Fibroblast of pulmonary artery (primary cell): Measurements from ENCODE around the gene CDK2AP2.

ENCODE experiments used
- DNase-seq: peaks from one replicate; pipeline ENCODE4 v3.0.0-alpha.2; 2010; ENCODE audit warnings: low read depth
- H3K4me3 ChIP-seq: replicated peaks from 2 replicates; pipeline ENCODE4 v1.5.1; 2011; ENCODE audit warnings: low read depth, mild to moderate bottlenecking, control low read depth, low read length, moderate library complexity
- TF ChIP-seq, protein P1 (sequence below): IDR thresholded peaks from 2 replicates; pipeline ENCODE4 v1.5.1; 2011; ENCODE audit warnings: mild to moderate bottlenecking, control low read depth, low read length, inconsistent platforms; ENCODE audit errors: missing control alignments

The CDK2AP2 gene

DNA sequence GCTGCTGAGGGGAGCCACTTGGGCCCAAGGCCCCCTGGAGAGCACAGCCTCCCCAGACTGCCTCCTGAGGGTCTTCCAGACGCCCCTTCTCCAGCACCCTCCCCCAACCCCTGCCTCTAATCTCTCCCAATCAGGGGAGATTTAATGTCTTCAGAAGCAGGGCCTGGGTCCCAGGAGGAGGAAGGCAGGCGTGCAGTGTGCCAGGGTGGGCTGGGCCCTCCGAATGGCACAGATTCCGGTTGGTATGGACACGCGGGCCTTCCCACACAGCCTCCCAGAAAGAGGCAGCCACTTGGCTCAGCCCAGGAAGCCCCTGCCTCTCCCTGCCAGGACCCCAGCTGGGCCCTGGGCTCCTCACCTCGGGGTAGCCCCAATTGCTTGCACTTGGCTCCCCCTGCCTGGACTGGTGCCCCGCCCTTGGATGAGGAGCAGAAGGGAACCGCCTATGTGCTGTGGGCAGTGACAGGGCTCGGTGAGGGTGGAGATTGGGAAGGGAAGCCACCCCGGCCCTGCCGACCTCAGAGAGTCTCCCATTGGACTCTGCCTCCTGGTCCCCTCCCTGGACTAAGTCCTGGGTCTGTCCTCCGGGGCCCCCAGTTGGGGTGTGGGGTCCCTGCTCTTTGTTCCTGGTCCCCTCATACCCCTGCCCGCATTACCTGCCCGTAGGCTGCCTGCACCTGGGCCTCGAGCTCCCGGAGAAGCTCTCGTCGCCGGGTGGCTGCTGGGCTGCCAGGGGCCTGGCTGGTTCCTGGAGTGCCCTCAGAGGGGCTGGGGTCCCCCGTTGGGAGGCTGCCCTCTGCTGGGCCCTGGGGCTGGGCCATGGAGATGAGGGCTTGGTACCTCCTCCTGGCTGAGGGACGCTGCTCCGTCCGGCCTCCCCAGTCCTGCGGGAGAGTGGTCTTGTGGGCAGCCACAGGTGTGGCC lies 15.9 kb upstream of the CDK2AP2 start:
- no peak for DNase-seq
- TF ChIP-seq, protein P1, sequence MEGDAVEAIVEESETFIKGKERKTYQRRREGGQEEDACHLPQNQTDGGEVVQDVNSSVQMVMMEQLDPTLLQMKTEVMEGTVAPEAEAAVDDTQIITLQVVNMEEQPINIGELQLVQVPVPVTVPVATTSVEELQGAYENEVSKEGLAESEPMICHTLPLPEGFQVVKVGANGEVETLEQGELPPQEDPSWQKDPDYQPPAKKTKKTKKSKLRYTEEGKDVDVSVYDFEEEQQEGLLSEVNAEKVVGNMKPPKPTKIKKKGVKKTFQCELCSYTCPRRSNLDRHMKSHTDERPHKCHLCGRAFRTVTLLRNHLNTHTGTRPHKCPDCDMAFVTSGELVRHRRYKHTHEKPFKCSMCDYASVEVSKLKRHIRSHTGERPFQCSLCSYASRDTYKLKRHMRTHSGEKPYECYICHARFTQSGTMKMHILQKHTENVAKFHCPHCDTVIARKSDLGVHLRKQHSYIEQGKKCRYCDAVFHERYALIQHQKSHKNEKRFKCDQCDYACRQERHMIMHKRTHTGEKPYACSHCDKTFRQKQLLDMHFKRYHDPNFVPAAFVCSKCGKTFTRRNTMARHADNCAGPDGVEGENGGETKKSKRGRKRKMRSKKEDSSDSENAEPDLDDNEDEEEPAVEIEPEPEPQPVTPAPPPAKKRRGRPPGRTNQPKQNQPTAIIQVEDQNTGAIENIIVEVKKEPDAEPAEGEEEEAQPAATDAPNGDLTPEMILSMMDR: no peak
- no peak overlapping the region for H3K4me3 ChIP-seq

DNA sequence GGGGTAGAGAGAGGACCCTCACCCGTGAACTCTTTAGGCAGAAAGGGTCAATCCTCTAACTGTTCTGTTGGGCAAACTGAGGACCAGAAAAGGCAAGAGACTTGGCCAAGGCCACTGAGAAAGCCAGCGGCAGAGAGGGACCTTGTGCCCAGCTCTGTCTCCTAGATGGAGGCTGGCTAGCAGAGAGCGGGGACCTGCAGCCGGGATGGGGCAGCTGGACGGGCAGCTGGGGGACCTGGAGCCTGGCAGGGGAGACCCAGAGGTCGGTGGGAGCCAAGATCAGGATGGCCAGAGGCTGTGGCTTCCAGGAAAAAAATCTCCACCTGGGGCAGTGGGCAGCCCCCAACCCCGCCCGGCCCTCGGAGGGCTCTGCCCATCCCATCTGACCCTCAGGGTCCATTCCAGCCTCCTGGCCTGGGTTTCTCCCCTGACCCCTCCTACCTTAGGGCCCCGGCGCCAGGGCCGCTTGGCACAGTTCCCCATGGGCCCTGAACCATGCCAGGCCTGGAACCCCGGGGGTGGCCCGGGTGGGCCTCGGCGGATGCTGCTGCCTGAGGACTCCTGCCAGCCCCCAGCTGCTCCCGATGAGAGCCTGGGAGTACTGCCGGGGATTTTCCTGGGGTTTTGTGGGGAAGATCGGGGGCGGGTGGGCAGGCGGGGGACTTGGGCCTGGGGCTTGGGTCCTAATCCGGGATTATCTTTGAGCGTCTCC lies 15.0 kb upstream of the CDK2AP2 start, which contains the start of gene CABP2:
Gene CABP2 (minus strand): TSS at position 603 of the 712 bp plus-strand sequence. CDS start 120 bp downstream, at position 483.
- no peak for DNase-seq
- H3K4me3 ChIP-seq: no peak within 1 kb of the TSS
- TF ChIP-seq, protein P1: no peak

DNA sequence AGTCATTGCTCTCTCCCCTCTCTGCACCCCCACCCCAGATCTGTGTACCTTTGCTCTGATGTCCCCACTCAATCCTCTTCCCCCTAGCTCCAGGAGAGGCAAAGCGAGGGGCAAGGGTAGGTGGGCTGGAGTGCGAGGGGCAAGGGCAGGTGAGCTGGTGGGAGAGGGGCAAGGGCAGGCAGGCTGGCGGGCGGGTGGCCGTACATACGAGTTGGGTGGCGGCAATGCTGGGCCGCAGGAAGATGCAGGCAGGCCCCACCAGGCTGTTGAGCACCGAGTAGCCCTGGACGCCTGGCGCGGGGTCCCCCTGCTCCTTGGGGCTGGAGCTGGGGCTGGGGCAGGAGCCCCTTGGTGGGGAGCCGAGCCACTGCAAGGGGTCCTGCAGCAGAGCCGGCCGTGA lies 14.4 kb upstream of the CDK2AP2 start:
- TF ChIP-seq, protein P1: no peak
- no peak for DNase-seq
- H3K4me3 ChIP-seq: no peak overlapping the region

DNA sequence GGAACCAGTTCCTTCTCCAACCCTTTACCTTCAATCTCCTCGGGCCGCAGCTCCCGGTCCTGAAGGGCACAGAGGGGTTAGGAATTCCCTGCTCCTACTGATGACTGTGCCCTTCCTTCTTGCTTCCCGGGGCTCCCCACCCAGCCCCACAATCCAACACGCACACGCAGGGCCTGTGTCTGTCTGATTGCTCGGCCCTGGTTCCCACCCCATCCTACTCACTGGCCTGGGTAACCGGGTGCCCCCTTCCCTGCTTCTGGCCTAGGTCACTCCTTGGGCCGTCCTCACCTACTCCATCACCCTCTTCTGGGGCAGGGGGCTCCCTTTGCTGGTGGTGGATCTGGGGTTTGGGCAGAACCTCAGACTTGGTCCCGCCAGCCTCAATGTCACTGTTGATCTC lies 14.0 kb upstream of the CDK2AP2 start:
- no peak overlapping the region for H3K4me3 ChIP-seq
- DNase-seq: no peak
- TF ChIP-seq, protein P1: no peak

DNA sequence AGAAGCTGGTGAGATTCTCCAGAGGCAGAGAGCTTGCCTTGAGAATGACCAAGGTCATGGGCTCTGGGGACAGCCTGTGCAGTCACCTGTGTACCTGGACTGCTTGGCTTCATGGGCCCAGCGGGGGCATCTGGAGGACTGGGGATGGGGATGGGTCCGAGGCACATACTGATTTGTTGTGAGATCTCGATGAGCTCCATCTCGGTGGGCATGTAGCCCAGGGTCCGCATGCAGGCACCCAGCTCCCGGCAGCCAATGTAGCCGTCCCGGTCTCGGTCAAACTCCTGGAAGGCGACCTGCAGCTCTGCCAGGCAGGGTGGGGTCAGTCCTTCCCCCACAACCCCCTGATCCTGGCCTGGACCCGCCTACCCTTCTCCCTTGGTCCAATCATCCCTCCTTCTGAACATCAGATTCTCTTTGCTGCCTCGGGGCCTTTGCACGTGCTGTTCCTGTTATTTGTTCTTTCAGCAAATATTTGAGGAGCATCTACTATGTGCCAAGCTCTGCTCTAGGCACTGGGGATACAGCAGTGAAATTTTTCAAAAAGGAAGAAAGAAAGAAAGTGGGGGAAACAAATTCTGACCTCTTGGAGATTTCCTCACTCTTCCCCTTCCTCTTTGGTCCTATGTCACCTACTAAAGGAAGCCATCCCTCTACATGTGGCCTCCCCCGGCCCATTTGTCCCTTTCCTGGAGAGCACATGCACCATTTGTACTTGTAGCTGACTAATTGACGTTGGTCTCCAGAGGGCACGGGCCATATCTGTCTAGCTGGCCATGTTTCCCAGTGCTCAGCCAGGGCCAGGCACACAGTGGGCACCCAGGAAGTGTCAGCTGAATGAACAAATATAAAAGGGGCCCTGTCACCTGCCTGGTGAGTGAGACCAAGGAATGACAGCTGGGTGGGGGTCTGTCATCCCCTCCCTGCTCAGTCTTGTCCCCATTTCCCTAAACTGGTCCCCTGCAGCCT lies 13.2 kb upstream of the CDK2AP2 start:
- no peak for DNase-seq
- no peak overlapping the region for H3K4me3 ChIP-seq
- TF ChIP-seq, protein P1: no peak

DNA sequence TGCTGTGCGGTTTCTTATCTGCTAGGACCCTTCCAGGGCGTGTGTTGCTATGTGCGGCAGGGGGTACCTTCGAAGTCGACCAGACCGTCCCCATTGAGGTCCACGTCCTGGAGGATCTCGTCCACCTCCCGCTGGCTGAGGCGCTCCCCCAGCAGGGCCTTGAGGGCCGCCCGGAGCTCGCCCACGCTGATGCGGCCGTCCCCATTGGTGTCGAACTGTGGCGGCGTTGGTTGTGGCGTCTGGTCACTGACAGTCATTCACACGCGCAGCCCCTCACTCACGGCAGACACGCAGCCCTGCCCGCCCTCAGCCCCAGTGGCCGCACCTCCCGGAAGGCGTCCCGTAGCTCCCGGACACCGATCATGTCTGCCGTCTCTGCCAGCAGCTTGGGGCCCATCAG lies 11.8 kb upstream of the CDK2AP2 start:
- TF ChIP-seq, protein P1: no peak
- no peak for DNase-seq
- H3K4me3 ChIP-seq: no peak overlapping the region
